H1 (cell line): ENCODE measurements around the gene PSME2. TPM values are rescaled to one million over a fixed set of nuclear protein-coding genes. Genes with fewer than 3 reads are reported as not detected.

ENCODE experiments used
- BACH1 ChIP-seq: IDR thresholded peaks from 2 replicates; pipeline ENCODE4 v1.6.1; 2012; ENCODE audit warnings: low read length, improper control_type of control experiment
- CREB1 ChIP-seq: IDR thresholded peaks from 2 replicates; pipeline ENCODE4 v1.6.1; 2012; ENCODE audit warnings: inconsistent platforms
- POLR2AphosphoS5 ChIP-seq: IDR thresholded peaks from 2 replicates; pipeline ENCODE4 v1.6.1; 2011; ENCODE audit warnings: low read depth, low read length
- RAD21 ChIP-seq, 2 experiments: IDR thresholded peaks in 1 of 2; conservative IDR thresholded peaks in 1 of 2; 2 replicates each; pipeline ENCODE4 v1.6.1; 2011; ENCODE audit warnings: low read depth in 2 of 2, low read length in 2 of 2, improper control_type of control experiment in 1 of 2, inconsistent platforms in 1 of 2, mild to moderate bottlenecking in 1 of 2, moderate library complexity in 1 of 2
- SIN3A ChIP-seq, 2 experiments: IDR thresholded peaks in 1 of 2; conservative IDR thresholded peaks in 1 of 2; 2 replicates each; pipeline ENCODE4 v1.6.1; 2011 to 2012; ENCODE audit warnings: low read length in 2 of 2, improper control_type of control experiment in 1 of 2, low read depth in 1 of 2, mild to moderate bottlenecking in 1 of 2
- SP4 ChIP-seq: IDR thresholded peaks from 2 replicates; pipeline ENCODE4 v1.6.1; 2012; ENCODE audit warnings: low read length, inconsistent platforms
- TBP ChIP-seq: IDR thresholded peaks from 2 replicates; pipeline ENCODE4 v1.6.1; 2011; ENCODE audit warnings: low read depth, low read length, improper control_type of control experiment
- TCF12 ChIP-seq: IDR thresholded peaks from 2 replicates; pipeline ENCODE4 v1.6.1; 2011; ENCODE audit warnings: low read depth, mild to moderate bottlenecking, low read length
- ZNF274 ChIP-seq: IDR thresholded peaks from 2 replicates; pipeline ENCODE4 v1.7.0; 2012; ENCODE audit warnings: low read length, borderline replicate concordance; ENCODE audit errors: extremely low read depth
- microRNA-seq, 2 experiments: library from miRNA; unstranded; fragments of <30 nt; microRNA quantifications; one replicate each; pipeline versions ENCODE4 to v1.2.0, GENCODE V29; 2016 to 2020; ENCODE audit warnings: borderline microRNAs expressed in 2 of 2, borderline number of aligned reads in 2 of 2, borderline replicate concordance in 1 of 2
- polyA plus RNA-seq, 7 experiments: library from polyadenylated mRNA; depleted of rRNA in 3 of 7; stranded (reverse) in 5 of 7; unstranded in 2 of 7; fragments of >200 nt in 5 of 7; fragments of 200-250 nt in 2 of 7; gene quantifications; 1 replicate in 5 of 7; 2 replicates in 1 of 7; 4 replicates in 1 of 7; pipeline versions ENCODE4 v1.2.1 to v1.2.3, GENCODE V29; 2011 to 2013; ENCODE audit warnings: missing spikeins in 2 of 7, mixed read lengths in 2 of 7
- small RNA-seq: library from polyadenylated mRNA; stranded (forward); fragments of <200 nt; extraction: miRNeasy Mini kit (QIAGEN cat#:217004); gene quantifications from one replicate; pipeline ENCODE3, GENCODE V24; 2013; ENCODE audit not compliant: insufficient read depth
- total RNA-seq: library from RNA; stranded (reverse); fragmentation: NEBNext Ultra II Directional; extraction: Animal tissue kit (Norgen Biotek cat#: 25700); gene quantifications from 2 replicates; pipeline ENCODE4 v1.2.1, GENCODE V29; 2021
- TF ChIP-seq, protein P1 (sequence below): IDR thresholded peaks from 2 replicates; pipeline ENCODE4 v1.6.1; 2012; ENCODE audit warnings: inconsistent platforms

PSME2 gene
- total and polyA plus RNA-seq, 2 of the 8 experiments (the other 6 are each of a cell fraction or from before 2014, with no cell fraction given), result 71.8 to 111 TPM

DNA sequence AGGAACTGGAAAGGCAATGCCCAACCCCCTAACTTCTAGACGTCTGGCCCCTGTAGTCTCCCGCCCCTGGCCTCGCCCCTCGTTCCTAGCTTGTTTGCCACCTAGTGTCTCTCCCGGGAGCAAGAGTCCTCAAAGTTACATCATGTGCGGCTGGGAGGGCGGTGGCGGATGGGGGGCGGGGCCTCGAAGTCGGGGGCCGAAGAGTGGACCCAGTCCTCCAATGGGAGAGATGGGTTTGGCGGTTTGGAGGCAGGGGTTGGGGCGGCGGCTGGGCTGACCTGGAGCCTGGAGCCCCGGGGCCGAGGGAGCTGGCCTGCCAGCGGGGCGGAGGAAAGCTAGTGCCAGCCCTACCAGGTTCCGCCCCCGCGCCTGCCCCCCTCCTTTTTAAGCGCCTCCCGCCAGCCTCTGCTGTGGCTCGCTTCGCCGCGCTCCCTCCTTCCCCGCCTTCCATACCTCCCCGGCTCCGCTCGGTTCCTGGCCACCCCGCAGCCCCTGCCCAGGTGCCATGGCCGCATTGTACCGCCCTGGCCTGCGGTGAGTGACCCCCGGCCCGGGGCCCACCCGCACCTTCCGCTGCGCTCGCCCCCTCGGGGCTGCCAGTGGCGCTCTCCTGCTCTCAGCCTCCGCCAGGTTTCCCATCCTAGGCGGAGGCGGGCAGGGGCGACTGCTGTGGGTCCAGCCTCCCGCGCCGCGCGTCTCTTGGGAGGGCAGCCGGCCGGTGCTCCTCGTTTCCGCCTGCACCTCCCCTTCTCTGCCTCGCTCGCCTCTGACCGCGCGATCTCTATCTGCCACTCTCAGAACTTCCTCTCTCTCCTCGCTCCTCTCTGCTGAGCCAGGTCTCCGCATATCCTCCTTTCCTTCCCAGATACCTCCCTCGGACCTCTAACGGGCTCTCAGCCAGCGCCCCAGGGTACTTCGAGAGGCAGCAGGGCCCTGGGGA is 52.2 kb downstream of the PSME2 start, which contains the start of gene PCK2 (continued):
- peak; percentile 91; the same call in 1 of the 2 replicates for TF ChIP-seq TBP
- no peak for TF ChIP-seq SP4
- TF ChIP-seq, protein P1, sequence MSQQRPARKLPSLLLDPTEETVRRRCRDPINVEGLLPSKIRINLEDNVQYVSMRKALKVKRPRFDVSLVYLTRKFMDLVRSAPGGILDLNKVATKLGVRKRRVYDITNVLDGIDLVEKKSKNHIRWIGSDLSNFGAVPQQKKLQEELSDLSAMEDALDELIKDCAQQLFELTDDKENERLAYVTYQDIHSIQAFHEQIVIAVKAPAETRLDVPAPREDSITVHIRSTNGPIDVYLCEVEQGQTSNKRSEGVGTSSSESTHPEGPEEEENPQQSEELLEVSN, result peak; percentile 65; the same call in 1 of the 2 replicates
- TF ChIP-seq SIN3A (conservative IDR thresholded peaks at IDR 0.05 in 1 of 2, IDR thresholded peaks at IDR 0.05 in 1 of 2; ENCODE audit: low read depth in 1 of 2, low read length in 2 of 2), result 0 out of 4 replicates have a peak, but pooled peaks of 1 of the 2 experiments have one; percentile 18
- TF ChIP-seq ZNF274, result no peak
- TF ChIP-seq BACH1, result no peak
- no peak for TF ChIP-seq RAD21 (IDR thresholded peaks at IDR 0.05 in 1 of 2, conservative IDR thresholded peaks at IDR 0.05 in 1 of 2; ENCODE audit: low read depth in 2 of 2, low read length in 2 of 2)
- peak; percentile 7; the same call in 1 of the 2 replicates for TF ChIP-seq CREB1
- no peak for TF ChIP-seq TCF12
- TF ChIP-seq POLR2AphosphoS5, result peak; percentile 77

Small RNA genes within 50 kb of the gene (microRNA-seq; reads per million reads assigned to microRNA genes)
- 0 reads per million in 2 experiments for gene MIR7703

Small RNA genes within 50 kb of the gene (small RNA-seq; reads per million reads assigned to genes)
- gene AL136295.4 (not detected), gene IPO4 (1.9 reads per million, percentile 12 among the genes with 10 or more reads in this experiment), gene IRF9 (not detected), gene RNA5SP383 (6.5 reads per million, percentile 71 among the genes with 10 or more reads in this experiment)

Other genes with a start within 250 kb of the PSME2 start
Only the 30 nearest of the 31 such genes appear.
- 16.2 and 19.2 TPM in 2 replicates for gene DHRS4, start 192.8 kb downstream of the PSME2 start, total RNA-seq
- 11.7 and 18.3 TPM in 2 replicates for gene DHRS4, start 192.8 kb downstream of the PSME2 start, polyA plus RNA-seq (2011; rRNA removed)
- gene DHRS4L2, start 157.7 kb downstream of the PSME2 start, total RNA-seq, result 15.2 and 15.4 TPM in 2 replicates
- 12.3 and 14.2 TPM in 2 replicates for gene DHRS4L2, start 157.7 kb downstream of the PSME2 start, polyA plus RNA-seq (2011; rRNA removed)
- 8.5 and 9.0 TPM in 2 replicates for gene CARMIL3, start 94.6 kb downstream of the PSME2 start, total RNA-seq
- gene CARMIL3, start 94.6 kb downstream of the PSME2 start, polyA plus RNA-seq (2011; rRNA removed), result 6.0 and 7.8 TPM in 2 replicates
- gene CPNE6, start 75.0 kb downstream of the PSME2 start, total RNA-seq, result not detected in 2 replicates
- gene CPNE6, start 75.0 kb downstream of the PSME2 start, polyA plus RNA-seq (2011; rRNA removed), result 0.02 and 0.05 TPM in 2 replicates
- 79.3 and 81.9 TPM in 2 replicates for gene PCK2, start 52.3 kb downstream of the PSME2 start, total RNA-seq
- 115 and 221 TPM in 2 replicates for gene PCK2, start 52.3 kb downstream of the PSME2 start, polyA plus RNA-seq (2011; rRNA removed)
- gene DCAF11, start 31.8 kb downstream of the PSME2 start, total RNA-seq, result 63.6 and 67.2 TPM in 2 replicates
- gene DCAF11, start 31.8 kb downstream of the PSME2 start, polyA plus RNA-seq (2011; rRNA removed), result 60.4 and 74.6 TPM in 2 replicates
- gene NRL, start 31.7 kb downstream of the PSME2 start, total RNA-seq, result 1.1 TPM in 2 replicates
- 2.1 and 2.2 TPM in 2 replicates for gene NRL, start 31.7 kb downstream of the PSME2 start, polyA plus RNA-seq (2011; rRNA removed)
- gene FITM1, start 16.0 kb downstream of the PSME2 start, total RNA-seq, result 0.33 and 0.76 TPM in 2 replicates
- 0.53 and 0.80 TPM in 2 replicates for gene FITM1, start 16.0 kb downstream of the PSME2 start, polyA plus RNA-seq (2011; rRNA removed)
- 85.9 and 91.7 TPM in 2 replicates for gene PSME1, start 10.4 kb downstream of the PSME2 start, total RNA-seq
- 57.4 and 74.9 TPM in 2 replicates for gene PSME1, start 10.4 kb downstream of the PSME2 start, polyA plus RNA-seq (2011; rRNA removed)
- gene EMC9, start 5.0 kb downstream of the PSME2 start, total RNA-seq, result 36.9 and 38.4 TPM in 2 replicates
- gene EMC9, start 5.0 kb downstream of the PSME2 start, polyA plus RNA-seq (2011; rRNA removed), result 47.2 and 60.1 TPM in 2 replicates
- 57.8 and 72.0 TPM in 2 replicates for gene RNF31, start 888 bp upstream of the PSME2 start, total RNA-seq
- gene RNF31, start 888 bp upstream of the PSME2 start, polyA plus RNA-seq (2011; rRNA removed), result 17.5 and 40.6 TPM in 2 replicates
- 11.1 and 11.4 TPM in 2 replicates for gene IRF9, start 14.7 kb upstream of the PSME2 start, total RNA-seq
- gene IRF9, start 14.7 kb upstream of the PSME2 start, polyA plus RNA-seq (2011; rRNA removed), result 13.2 and 13.3 TPM in 2 replicates
- 25.8 and 28.5 TPM in 2 replicates for gene REC8, start 25.5 kb upstream of the PSME2 start, total RNA-seq
- 9.8 and 19.1 TPM in 2 replicates for gene REC8, start 25.5 kb upstream of the PSME2 start, polyA plus RNA-seq (2011; rRNA removed)
- gene IPO4, start 42.2 kb upstream of the PSME2 start, total RNA-seq, result 108 and 109 TPM in 2 replicates
- gene IPO4, start 42.2 kb upstream of the PSME2 start, polyA plus RNA-seq (2011; rRNA removed), result 55.5 and 80.6 TPM in 2 replicates
- 22.2 and 25.3 TPM in 2 replicates for gene TM9SF1, start 48.8 kb upstream of the PSME2 start, total RNA-seq
- gene TM9SF1, start 48.8 kb upstream of the PSME2 start, polyA plus RNA-seq (2011; rRNA removed), result 24.6 and 29.2 TPM in 2 replicates
- gene TSSK4, start 59.1 kb upstream of the PSME2 start, total RNA-seq, result 0.28 TPM in 1 of 2 replicates, not detected in the other
- gene TSSK4, start 59.1 kb upstream of the PSME2 start, polyA plus RNA-seq (2011; rRNA removed), result 0.05 TPM in 1 of 2 replicates, not detected in the other
- gene CHMP4A, start 66.9 kb upstream of the PSME2 start, total RNA-seq, result 32.9 and 36.4 TPM in 2 replicates
- 23.4 and 37.6 TPM in 2 replicates for gene CHMP4A, start 66.9 kb upstream of the PSME2 start, polyA plus RNA-seq (2011; rRNA removed)
- gene MDP1, start 69.5 kb upstream of the PSME2 start, total RNA-seq, result 14.3 and 17.7 TPM in 2 replicates
- gene MDP1, start 69.5 kb upstream of the PSME2 start, polyA plus RNA-seq (2011; rRNA removed), result 25.3 and 32.2 TPM in 2 replicates
- gene NEDD8, start 85.8 kb upstream of the PSME2 start, total RNA-seq, result 241 and 253 TPM in 2 replicates
- 196 and 317 TPM in 2 replicates for gene NEDD8, start 85.8 kb upstream of the PSME2 start, polyA plus RNA-seq (2011; rRNA removed)
- 85.3 and 88.3 TPM in 2 replicates for gene GMPR2, start 86.3 kb upstream of the PSME2 start, total RNA-seq
- gene GMPR2, start 86.3 kb upstream of the PSME2 start, polyA plus RNA-seq (2011; rRNA removed), result 52.9 and 61.6 TPM in 2 replicates
- 31.0 and 36.7 TPM in 2 replicates for gene TINF2, start 96.0 kb upstream of the PSME2 start, total RNA-seq
- gene TINF2, start 96.0 kb upstream of the PSME2 start, polyA plus RNA-seq (2011; rRNA removed), result 23.5 and 31.7 TPM in 2 replicates
- gene TGM1, start 116.6 kb upstream of the PSME2 start, total RNA-seq, result 2.0 and 2.2 TPM in 2 replicates
- gene TGM1, start 116.6 kb upstream of the PSME2 start, polyA plus RNA-seq (2011; rRNA removed), result 1.8 and 4.1 TPM in 2 replicates
- 16.0 and 16.9 TPM in 2 replicates for gene RABGGTA, start 125.0 kb upstream of the PSME2 start, total RNA-seq
- gene RABGGTA, start 125.0 kb upstream of the PSME2 start, polyA plus RNA-seq (2011; rRNA removed), result 49.8 and 65.1 TPM in 2 replicates
- 8.8 and 13.4 TPM in 2 replicates for gene DHRS1, start 153.2 kb upstream of the PSME2 start, total RNA-seq
- 31.7 and 40.2 TPM in 2 replicates for gene DHRS1, start 153.2 kb upstream of the PSME2 start, polyA plus RNA-seq (2011; rRNA removed)
- gene NOP9, start 153.2 kb upstream of the PSME2 start, total RNA-seq, result 34.8 and 39.3 TPM in 2 replicates
- 17.8 and 22.4 TPM in 2 replicates for gene NOP9, start 153.2 kb upstream of the PSME2 start, polyA plus RNA-seq (2011; rRNA removed)
- gene CIDEB, start 161.4 kb upstream of the PSME2 start, total RNA-seq, result not detected in 2 replicates
- 0.09 and 0.11 TPM in 2 replicates for gene CIDEB, start 161.4 kb upstream of the PSME2 start, polyA plus RNA-seq (2011; rRNA removed)
- 6.7 and 7.0 TPM in 2 replicates for gene LTB4R2, start 163.5 kb upstream of the PSME2 start, total RNA-seq
- 5.3 and 9.8 TPM in 2 replicates for gene LTB4R2, start 163.5 kb upstream of the PSME2 start, polyA plus RNA-seq (2011; rRNA removed)
- 4.1 and 6.8 TPM in 2 replicates for gene LTB4R, start 164.9 kb upstream of the PSME2 start, total RNA-seq
- gene LTB4R, start 164.9 kb upstream of the PSME2 start, polyA plus RNA-seq (2011; rRNA removed), result 6.7 and 9.7 TPM in 2 replicates
- 0.35 and 0.69 TPM in 2 replicates for gene ADCY4, start 188.5 kb upstream of the PSME2 start, total RNA-seq
- gene ADCY4, start 188.5 kb upstream of the PSME2 start, polyA plus RNA-seq (2011; rRNA removed), result 0.27 and 0.57 TPM in 2 replicates
- 0.39 and 0.55 TPM in 2 replicates for gene RIPK3, start 193.4 kb upstream of the PSME2 start, total RNA-seq
- 0.20 and 0.24 TPM in 2 replicates for gene RIPK3, start 193.4 kb upstream of the PSME2 start, polyA plus RNA-seq (2011; rRNA removed)